Activated CD4-positive, CD25-positive, alpha-beta regulatory T cell treated with anti-CD3 and anti-CD28 coated beads, Interleukin-2, amount 50 U/mL, for 24 hours (primary cell): ENCODE measurements around the gene ERMP1.
"Not testable (repeated sequence)": the region's sequence is repeated elsewhere in the genome, so short reads cannot be mapped to it uniquely, and the experiment has no call there.

ENCODE experiments used
- ATAC-seq, 2 donors: fragments of 150-1000 bp; cut with Tn5 transposase; one replicate each; pipeline ENCODE4 v1.10.0; 2021; ENCODE audit warnings: mild to moderate bottlenecking in 1 of 2, moderate library complexity in 1 of 2

ERMP1 gene

DNA sequence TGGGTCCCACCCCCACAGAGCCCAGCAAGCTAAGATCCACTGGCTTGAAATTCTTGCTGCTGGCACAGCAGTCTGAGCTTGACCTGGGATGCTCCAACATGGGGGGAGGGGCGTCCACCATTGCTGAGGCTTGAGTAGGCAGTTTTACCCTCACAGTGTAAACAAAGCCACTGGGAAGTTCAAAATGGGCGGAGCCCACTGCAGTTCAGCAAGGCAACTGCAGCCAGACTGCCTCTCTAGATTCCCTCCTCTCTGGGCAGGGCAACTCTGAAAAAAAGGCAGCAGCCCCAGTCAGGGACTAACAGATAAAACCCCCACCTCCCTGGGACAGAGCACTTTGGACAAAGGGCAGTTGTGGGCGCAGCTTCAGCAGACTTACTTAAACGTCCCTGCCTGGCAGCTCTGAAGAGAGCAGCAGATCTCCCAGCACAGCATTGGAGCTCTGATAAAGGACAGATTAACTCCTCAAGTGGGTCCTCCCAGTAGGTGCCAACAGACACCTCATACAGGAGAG is 53.2 kb downstream of the ERMP1 start:
- not testable (repeated sequence) for ATAC-seq

DNA sequence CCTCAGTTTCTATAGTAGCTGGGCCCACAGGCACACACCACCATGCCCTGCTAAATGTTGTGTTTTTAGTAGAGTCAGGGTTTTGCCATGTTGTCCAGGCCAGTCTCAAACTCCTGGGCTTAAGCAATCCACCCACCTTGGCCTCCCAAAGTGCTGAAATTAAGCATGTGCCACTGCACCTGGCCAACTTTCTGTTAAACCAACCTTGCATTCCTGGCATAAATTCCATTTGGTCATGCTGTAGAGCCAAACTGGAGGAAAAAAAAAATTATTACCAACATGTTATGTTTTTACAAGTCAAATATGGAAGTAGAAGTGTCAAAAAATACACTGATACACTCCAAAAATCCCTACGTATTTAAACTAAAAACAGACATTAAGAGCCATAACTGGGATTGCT is 54.1 kb downstream of the ERMP1 start:
- ATAC-seq, result no peak

DNA sequence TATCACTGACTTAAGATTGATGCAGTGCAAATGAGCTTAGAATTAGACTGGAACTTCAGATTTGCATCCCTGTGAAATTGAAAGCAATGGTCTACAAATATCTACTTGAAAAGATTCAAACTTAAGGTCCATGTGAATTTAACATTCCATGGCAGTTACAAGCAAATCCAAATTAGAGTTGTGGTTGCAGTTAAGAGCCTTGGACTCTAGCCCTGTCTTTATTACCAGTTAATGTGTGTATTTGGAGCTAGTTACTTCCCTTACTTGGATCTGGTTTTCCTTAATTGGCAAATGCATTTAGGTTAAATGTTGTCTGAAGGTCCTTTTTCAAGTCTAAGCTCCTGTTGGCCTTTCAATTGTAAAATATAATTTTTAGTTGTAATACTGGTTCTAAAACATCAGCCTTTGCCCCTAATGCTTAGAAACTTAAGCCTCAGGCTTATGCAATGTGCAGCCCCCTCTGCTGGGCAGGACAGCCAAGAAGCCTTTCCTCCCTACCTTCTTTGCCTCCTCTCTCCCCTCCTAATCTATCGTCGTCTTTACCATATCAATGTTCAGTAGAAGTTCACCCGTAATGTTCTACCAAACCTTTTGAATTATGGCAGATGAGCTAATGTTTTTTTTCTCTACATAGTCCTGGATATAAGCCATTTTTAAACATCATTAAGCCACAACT is 59.5 kb downstream of the ERMP1 start:
- ATAC-seq, result no peak

DNA sequence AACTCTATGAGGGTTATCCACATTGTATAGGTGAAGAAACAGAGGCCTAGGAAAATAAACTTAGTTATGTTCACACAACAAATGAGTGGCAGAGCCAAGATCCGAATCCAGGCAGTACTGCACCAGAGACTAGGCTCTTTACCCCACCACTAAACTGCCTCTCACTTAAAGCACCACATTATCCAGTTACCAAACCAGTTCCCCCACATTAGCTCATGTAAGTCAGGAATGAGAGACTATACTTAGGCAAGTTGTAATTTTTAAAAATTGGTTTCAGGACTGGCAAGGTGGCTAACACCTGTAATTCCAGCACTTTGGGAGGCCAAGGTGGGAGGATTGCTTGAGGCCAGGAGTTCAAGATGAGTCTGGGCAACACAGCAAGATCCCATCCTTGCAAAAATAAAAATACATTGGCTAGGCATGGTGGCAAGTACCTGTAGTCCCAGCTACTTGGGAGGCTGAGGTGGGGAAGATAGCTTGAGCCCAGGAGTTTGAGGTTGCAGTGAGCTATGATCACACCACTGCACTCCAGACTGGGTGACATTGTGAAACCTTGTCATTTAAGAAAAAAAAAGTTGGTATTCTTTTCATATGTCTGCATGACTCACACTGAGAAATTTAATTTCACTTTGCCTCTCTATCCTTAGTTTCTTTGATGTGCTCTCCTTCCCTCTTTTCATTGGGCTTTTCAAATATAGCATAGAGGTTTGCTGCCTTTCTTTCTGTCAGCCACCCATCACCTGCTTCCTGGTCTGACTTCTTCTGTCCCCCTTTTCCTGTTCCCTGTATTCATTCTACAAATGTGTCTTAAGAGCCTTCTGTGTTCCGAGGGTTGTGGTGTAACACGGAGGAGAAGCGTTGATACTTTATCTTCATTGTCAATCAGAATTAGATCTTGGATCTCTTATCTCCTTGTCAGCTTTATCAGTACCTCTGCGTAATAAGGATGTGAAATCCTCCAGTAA is 64.7 kb downstream of the ERMP1 start:
- peak; percentile 69 to 91 for ATAC-seq

DNA sequence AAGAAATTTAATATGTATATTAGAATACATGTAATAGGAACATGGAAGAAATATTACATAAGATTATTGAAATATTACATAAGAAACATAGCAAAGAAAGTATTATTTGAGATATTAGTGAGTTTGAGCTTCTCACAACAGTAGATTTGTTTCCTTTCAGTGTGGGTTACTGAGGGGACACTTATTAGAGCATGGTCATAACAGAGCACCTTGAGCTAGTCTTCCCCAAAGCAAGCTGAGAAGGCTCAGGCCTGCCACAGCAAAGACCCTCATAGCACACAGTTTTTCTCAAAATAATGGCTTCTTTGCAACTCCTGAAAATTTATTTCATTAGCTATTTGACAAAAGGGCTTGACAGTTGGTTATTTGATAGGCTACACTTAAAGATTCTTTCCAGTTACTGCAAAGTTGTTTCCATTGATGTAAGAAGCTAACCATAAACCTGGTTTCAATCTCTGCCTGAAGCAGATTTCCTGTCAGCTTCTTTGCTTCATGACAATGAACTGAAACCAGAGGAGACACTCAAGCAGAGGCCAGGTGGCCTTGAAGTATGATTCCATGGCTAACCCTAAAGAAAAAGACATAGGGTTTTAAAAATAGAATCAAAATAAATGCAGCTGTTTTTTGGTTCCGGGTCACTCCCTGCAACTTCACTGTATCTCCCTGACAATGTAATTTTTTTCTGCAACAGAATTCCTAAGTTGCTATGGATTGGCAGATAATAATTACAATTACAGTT is 68.6 kb downstream of the ERMP1 start:
- peak in 1 of 2 donors; percentile 12 for ATAC-seq

DNA sequence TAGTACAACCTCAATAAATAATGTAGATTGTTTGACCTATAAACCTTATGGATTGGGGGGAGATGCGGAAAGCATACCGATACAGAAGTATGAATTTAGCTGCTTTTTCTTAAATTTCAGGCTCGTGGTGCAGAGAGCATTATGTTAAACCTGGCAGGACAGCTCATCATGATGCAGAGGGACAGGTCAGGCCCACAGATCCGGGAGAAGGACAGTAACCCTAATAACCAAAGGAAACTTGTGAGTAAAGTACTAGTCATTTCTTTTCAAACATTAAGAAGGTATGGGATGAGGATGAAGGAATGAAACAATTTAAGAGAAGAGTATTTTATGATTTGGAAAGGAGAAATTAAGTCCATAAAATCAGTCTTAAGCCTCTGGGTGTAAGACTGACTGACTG is 70.5 kb downstream of the ERMP1 start:
- no peak for ATAC-seq

DNA sequence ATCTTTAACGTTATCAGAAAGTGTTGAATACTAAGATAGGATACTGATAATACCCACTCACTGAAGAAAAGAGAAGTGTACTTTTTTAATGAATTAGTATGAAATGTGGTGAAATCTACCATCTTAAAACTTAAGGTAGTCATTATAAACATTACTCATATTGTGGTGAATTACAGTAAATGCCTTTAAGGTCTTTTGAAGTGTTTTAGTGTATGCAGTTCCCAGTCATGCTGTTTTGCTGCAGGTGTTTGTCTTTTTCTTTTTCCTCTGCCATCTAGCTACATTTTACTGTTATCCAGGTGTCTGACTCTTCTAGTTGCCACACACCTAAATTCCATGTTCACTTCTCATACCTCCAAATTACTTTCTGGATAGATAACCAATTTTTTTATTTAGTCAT is 72.6 kb downstream of the ERMP1 start:
- no peak for ATAC-seq

DNA sequence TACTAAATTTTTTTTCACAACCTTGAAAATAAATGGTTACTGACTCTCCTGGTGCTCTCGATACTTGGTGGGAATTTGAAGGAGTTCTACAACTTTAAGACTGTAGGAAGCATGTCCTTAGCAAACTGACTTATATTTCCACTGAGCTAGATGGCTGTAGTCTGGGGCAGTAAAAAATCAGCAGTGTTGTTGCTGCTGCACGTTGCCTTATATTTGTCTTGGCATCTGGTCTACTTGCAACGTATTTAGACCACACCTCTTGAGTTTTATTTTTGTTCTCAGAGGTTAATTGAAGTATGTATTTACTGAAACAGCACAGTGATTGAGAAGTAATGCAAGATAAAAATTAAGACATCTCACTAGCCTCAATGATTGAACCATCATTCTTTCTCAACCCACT is 76.3 kb downstream of the ERMP1 start:
- ATAC-seq, result no peak

DNA sequence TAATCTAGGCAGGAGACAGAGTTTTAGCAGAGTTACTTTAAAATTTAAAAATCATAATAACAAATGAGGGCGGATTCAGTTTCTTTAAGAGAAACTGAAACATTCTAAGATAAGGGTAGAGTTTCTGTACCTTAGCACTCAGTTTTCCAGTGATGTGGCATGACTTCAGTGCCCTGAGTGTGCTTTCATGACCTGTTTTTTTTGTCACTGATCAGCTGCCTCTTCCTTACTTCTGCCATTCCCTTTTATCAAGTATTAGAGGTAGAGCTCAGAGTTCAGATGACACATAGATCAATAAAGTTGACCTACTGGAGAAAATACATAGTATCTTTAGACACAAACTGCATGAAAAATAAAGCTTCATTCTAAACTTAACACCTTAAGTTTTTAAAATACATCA is 82.3 kb downstream of the ERMP1 start:
- ATAC-seq, result no peak

DNA sequence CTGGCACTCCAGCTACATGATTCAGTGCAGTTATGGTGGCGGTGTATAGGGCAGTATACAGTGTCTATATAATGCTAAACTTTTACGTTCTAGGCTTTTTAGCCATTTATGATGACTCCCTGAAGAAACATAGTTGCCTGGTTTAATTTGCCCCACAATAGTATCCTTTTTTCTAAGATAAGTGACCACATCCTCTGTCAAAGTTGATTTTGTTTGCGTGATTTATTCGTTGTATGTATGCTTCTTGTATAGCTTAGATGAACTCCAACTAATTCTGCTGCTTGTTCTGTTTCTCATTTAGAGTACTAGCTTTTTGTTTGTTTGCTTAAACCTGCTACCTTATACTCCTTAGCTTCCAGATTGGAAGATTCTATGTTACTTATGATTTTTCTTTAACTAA is 83.6 kb downstream of the ERMP1 start:
- ATAC-seq, result no peak

DNA sequence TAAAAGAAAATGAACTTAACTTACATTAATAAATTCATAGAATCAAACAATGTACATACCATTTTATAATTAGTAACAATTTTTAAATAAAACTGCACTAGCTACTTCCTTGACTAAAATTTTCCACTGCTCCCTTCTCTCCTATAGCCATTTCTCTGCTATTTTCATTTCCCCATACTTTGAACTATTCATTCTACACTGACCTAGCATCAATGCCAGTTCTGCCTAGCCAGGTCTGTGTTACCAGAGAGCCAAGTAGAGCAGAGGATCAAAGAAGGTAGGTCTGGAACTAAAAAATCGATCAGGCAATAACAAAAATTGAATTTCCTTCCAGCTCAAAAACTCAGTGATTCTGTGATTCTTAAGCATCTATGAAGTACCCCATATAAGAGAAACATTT is 84.5 kb downstream of the ERMP1 start:
- ATAC-seq, result no peak

DNA sequence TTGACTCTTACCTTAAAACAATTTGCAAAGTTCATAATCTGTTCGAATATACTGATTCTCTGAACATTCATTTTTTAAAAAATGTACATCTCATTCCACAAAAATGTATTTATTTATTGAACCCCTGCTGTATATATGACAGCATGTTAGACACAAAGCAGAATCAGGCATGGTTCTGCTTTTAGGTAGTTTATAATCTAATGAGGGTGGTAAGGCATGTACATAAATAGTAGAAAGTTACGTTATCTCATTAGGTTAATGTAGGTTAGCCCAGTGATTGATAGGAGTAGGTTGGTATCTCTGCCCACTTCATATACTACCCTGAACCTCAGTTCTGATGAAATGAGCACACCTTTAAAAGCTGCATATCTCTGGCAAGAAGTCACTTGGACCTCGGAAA is 89.8 kb downstream of the ERMP1 start:
- no peak for ATAC-seq

DNA sequence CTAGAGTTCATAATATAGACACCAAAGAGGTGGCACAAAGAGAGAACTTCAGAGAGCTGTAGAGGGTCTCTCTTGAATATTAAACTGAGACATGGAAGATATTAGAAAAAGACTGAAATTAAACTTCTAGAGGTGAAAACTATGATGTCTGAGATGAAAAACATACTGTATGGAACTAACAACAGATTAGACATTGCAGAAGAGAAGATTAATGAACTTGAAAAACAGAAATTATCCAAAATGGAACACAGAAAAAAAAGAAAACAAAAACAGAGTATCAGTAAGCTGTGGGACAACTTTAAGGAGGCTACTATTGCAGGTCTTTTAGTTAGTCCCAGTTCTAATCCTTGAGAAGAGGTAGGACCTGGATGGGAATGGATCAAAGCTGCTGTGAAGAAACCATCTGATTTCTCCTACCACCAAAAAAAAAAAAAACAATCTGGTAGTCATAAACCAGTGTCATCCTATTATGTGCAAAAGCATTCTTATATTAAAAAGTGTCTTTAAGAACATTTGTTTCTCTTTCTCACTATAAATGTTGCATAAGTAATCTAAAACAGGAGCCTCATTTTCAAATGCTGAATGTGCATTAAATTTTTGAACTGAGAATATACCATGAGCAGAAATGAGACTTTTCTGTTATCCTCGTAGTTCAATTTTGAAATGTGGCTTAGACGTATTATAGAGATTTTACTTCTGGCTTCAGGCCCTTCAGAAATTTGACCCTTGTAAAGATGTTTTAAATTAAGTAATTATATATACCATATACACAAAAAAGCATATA is 96.2 kb downstream of the ERMP1 start:
- ATAC-seq, result no peak

DNA sequence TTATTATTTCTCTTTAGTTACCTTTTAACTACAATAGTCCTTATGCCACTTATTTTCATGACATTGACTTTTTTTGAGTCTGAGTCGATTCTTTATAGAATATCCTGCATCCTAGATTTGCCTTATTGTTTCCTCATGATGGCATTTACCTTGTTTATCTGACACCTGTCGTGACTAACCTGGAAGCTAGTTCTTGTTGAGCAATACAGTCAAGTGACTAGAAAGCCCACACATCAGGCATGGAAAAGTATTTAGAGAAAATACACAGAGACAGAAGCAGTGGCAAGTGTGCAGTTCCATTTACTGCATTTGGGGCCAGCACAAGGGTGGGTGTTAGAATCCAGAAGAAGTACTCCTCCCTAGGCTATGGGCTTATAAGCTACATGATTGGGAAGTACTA is 97.8 kb downstream of the ERMP1 start:
- ATAC-seq, result no peak
